ENCODE data around the gene DFFB. TPM values are rescaled to one million over a fixed set of nuclear protein-coding genes. Genes with fewer than 3 reads are reported as not detected.

The DFFB gene
- total and polyA plus RNA-seq, 9 of the 15 experiments (the other 6 are each of a cell fraction or from before 2014, with no cell fraction given), result 2.3 to 15.8 (median 11.5) TPM

- TF ChIP-seq, protein P1, sequence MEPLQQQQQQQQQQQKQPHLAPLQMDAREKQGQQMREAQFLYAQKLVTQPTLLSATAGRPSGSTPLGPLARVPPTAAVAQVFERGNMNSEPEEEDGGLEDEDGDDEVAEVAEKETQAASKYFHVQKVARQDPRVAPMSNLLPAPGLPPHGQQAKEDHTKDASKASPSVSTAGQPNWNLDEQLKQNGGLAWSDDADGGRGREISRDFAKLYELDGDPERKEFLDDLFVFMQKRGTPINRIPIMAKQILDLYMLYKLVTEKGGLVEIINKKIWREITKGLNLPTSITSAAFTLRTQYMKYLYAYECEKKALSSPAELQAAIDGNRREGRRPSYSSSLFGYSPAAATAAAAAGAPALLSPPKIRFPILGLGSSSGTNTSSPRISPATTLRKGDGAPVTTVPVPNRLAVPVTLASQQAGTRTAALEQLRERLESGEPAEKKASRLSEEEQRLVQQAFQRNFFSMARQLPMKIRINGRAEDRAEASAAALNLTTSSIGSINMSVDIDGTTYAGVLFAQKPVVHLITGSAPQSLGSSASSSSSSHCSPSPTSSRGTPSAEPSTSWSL (CRISPR knock-in tag; IDR thresholded peaks at IDR 0.05; ENCODE audit: borderline replicate concordance), result no peak
- TF ChIP-seq ZKSCAN8 (CRISPR knock-in tag; IDR thresholded peaks at IDR 0.05) (no peak), IRF2 (CRISPR knock-in tag; IDR thresholded peaks at IDR 0.05) (no peak), SMAD2 (IDR thresholded peaks at IDR 0.05; ENCODE audit: low read depth, low read length) (no peak), ZNF699 (CRISPR knock-in tag; IDR thresholded peaks at IDR 0.05; ENCODE audit: insufficient replicate concordance) (no peak), SMARCA5 (IDR thresholded peaks at IDR 0.05) (peak; percentile 23; the same call in 1 of the 2 replicates), VEZF1 (CRISPR knock-in tag; IDR thresholded peaks at IDR 0.05) (no peak), SMAD3 (CRISPR knock-in tag; conservative IDR thresholded peaks at IDR 0.05) (no peak), CSDE1 (IDR thresholded peaks at IDR 0.05) (no peak), POLR2A (conservative IDR thresholded peaks at IDR 0.05) (no peak), ZNF41 (CRISPR knock-in tag; conservative IDR thresholded peaks at IDR 0.05) (no peak), CBX2 (IDR thresholded peaks at IDR 0.05; ENCODE audit: insufficient read depth, low read length, poor library complexity, severe bottlenecking) (no peak), ZNF639 (CRISPR knock-in tag; conservative IDR thresholded peaks at IDR 0.05 in 1 of 2, IDR thresholded peaks at IDR 0.05 in 1 of 2) (no peak), HLTF (IDR thresholded peaks at IDR 0.05) (0 out of 2 replicates have a peak, but pooled peaks have one; percentile 34), MBD1 (CRISPR knock-in tag; IDR thresholded peaks at IDR 0.05) (no peak)
- TF ChIP-seq, protein P2, sequence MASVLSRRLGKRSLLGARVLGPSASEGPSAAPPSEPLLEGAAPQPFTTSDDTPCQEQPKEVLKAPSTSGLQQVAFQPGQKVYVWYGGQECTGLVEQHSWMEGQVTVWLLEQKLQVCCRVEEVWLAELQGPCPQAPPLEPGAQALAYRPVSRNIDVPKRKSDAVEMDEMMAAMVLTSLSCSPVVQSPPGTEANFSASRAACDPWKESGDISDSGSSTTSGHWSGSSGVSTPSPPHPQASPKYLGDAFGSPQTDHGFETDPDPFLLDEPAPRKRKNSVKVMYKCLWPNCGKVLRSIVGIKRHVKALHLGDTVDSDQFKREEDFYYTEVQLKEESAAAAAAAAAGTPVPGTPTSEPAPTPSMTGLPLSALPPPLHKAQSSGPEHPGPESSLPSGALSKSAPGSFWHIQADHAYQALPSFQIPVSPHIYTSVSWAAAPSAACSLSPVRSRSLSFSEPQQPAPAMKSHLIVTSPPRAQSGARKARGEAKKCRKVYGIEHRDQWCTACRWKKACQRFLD (CRISPR knock-in tag; IDR thresholded peaks at IDR 0.05), result no peak
- TF ChIP-seq, protein P3, sequence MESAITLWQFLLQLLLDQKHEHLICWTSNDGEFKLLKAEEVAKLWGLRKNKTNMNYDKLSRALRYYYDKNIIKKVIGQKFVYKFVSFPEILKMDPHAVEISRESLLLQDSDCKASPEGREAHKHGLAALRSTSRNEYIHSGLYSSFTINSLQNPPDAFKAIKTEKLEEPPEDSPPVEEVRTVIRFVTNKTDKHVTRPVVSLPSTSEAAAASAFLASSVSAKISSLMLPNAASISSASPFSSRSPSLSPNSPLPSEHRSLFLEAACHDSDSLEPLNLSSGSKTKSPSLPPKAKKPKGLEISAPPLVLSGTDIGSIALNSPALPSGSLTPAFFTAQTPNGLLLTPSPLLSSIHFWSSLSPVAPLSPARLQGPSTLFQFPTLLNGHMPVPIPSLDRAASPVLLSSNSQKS (CRISPR knock-in tag; IDR thresholded peaks at IDR 0.05), result no peak
- TF ChIP-seq, protein P4, sequence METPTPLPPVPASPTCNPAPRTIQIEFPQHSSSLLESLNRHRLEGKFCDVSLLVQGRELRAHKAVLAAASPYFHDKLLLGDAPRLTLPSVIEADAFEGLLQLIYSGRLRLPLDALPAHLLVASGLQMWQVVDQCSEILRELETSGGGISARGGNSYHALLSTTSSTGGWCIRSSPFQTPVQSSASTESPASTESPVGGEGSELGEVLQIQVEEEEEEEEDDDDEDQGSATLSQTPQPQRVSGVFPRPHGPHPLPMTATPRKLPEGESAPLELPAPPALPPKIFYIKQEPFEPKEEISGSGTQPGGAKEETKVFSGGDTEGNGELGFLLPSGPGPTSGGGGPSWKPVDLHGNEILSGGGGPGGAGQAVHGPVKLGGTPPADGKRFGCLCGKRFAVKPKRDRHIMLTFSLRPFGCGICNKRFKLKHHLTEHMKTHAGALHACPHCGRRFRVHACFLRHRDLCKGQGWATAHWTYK (CRISPR knock-in tag; IDR thresholded peaks at IDR 0.05), result no peak
Observed at GRCh38 chr1:3929126-3929525, 71.8 kb downstream of the DFFB start (continued).

Measured in K562 (cell line).